Transverse colon (tissue), 4 donors: ENCODE results near the gene TUNAR. TPM values are rescaled to one million over a fixed set of nuclear protein-coding genes. Genes with fewer than 3 reads are reported as not detected.

Source experiments
- DNase-seq: peaks from one replicate; pipeline ENCODE4 v3.0.0-alpha.2; 2019
- H3K27ac ChIP-seq, 4 donors: fragments of 200-600 bp; sonication (generic); 2 replicates each; pipeline ENCODE4 v1.5.1; 2016 to 2018; ENCODE audit warnings: inconsistent platforms in 4 of 4
- H3K27me3 ChIP-seq: fragments of 200-600 bp; sonication (generic); 2 replicates; pipeline ENCODE4 v1.5.1; 2017; ENCODE audit warnings: inconsistent platforms
- H3K36me3 ChIP-seq, 4 donors: fragments of 200-600 bp; sonication (generic); 2 replicates each; pipeline ENCODE4 v1.5.1; 2017 to 2019; ENCODE audit warnings: inconsistent platforms in 4 of 4
- H3K4me1 ChIP-seq, 4 donors: fragments of 200-600 bp; sonication (generic); 2 replicates each; pipeline ENCODE4 v1.5.1; 2017 to 2020; ENCODE audit warnings: inconsistent platforms in 4 of 4
- H3K4me3 ChIP-seq, 4 donors: fragments of 200-600 bp; sonication (generic); 1 replicate in 1 of 4; 2 replicates in 3 of 4; pipeline versions ENCODE4 v1.5.1 to v1.6.1; 2017 to 2019; ENCODE audit warnings: inconsistent platforms in 4 of 4
- H3K9me3 ChIP-seq, 2 donors: fragments of 200-600 bp; sonication (generic); 2 replicates each; pipeline ENCODE4 v1.5.1; 2017 to 2019; ENCODE audit warnings: inconsistent platforms in 2 of 2
- EP300 ChIP-seq: sonication (generic); formaldehyde crosslinking; IDR thresholded peaks from one replicate; pipeline ENCODE4 v1.6.1; 2017; ENCODE audit warnings: antibody characterized with exemption, low read depth
- POLR2A ChIP-seq: fragments of 450-650 bp; IDR thresholded peaks from one replicate; pipeline ENCODE4 v1.6.1; 2016; ENCODE audit warnings: antibody characterized with exemption, mild to moderate bottlenecking, moderate library complexity
- POLR2AphosphoS5 ChIP-seq, 3 donors: sonication (generic); formaldehyde crosslinking; IDR thresholded peaks; one replicate each; pipeline ENCODE4 v1.6.1; 2016; ENCODE audit warnings: antibody characterized with exemption in 3 of 3
- WGBS, 2 donors: methylation state at CpG; one replicate each; pipeline ENCODE4 v1.1.5; 2018; ENCODE audit warnings: low coverage in 1 of 2; 5-methylcytosine and 5-hydroxymethylcytosine counted together
- in situ Hi-C, 4 donors: fragments of 200-750 bp; cut with MboI; loops; one replicate each; pipeline versions ENCODE4 v1.15.0 to v1.15.1; 2017; ENCODE audit warnings: low sequenced_read_pairs in 3 of 4, low pct_ligation_motif_present in 1 of 4, low pct_unique_long_range_greater_than_20kb in 1 of 4
- intact Hi-C: fragments of 100-400 bp; cut with DNase I; formaldehyde crosslinking; loops from one replicate; pipeline ENCODE4 v1.15.1; 2023; ENCODE audit warnings: low total_unique reads
- total RNA-seq, 4 donors: library from RNA; depleted of rRNA; stranded (reverse); fragments of >200 nt; gene quantifications; one replicate each; pipeline ENCODE4 v1.1.0, GENCODE V29; 2016
- TF ChIP-seq, protein P1 (sequence below), 5 experiments: fragments of 200-600 bp in 3 of 5; fragments of 450-650 bp in 2 of 5; sonication (generic) in 3 of 5; IDR thresholded peaks; 1 replicate in 2 of 5; 2 replicates in 3 of 5; pipeline ENCODE4 v1.5.1; 2016 to 2017; ENCODE audit warnings: antibody characterized with exemption in 5 of 5, inconsistent platforms in 3 of 5, mild to moderate bottlenecking in 2 of 5, moderate library complexity in 1 of 5

Gene TUNAR
- total RNA-seq, 4 donors from 2014 or later, result not detected

DNA sequence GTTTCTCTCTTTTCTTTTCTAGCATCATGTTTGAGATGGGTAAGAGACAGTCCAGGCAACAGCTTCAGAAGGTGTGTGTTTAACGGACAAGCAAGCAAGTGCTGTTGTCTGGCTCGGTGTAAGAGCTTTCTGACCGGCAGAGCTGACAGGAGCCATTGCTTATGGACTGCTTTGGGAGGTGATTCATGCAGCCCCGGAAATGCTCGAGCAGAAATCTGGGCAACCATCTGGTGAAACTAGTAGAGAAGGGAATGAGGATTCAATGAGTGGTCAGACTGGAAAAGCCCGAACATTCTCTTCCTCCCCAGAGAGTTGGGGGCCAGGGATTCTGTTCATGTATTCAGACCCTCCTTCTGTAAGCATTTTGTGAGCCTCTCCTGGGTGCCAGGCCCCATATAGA is 24.4 kb downstream of the TUNAR start:
- no peak overlapping the region for H3K4me3 ChIP-seq
- in situ Hi-C loops, result no loop called here
- WGBS, 2 donors, result 55 to 59% methylated on average over 5 to 6 of the region's 6 CpGs
- H3K27ac ChIP-seq, result no peak overlapping the region
- no peaks in the 10 kb centered on the region for H3K27me3 ChIP-seq
- no peak for DNase-seq
- H3K36me3 ChIP-seq, result no peaks in the 10 kb centered on the region
- TF ChIP-seq, protein P1, sequence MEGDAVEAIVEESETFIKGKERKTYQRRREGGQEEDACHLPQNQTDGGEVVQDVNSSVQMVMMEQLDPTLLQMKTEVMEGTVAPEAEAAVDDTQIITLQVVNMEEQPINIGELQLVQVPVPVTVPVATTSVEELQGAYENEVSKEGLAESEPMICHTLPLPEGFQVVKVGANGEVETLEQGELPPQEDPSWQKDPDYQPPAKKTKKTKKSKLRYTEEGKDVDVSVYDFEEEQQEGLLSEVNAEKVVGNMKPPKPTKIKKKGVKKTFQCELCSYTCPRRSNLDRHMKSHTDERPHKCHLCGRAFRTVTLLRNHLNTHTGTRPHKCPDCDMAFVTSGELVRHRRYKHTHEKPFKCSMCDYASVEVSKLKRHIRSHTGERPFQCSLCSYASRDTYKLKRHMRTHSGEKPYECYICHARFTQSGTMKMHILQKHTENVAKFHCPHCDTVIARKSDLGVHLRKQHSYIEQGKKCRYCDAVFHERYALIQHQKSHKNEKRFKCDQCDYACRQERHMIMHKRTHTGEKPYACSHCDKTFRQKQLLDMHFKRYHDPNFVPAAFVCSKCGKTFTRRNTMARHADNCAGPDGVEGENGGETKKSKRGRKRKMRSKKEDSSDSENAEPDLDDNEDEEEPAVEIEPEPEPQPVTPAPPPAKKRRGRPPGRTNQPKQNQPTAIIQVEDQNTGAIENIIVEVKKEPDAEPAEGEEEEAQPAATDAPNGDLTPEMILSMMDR (IDR thresholded peaks at IDR 0.05), result no peak
- TF ChIP-seq POLR2A (no peak), POLR2AphosphoS5 (IDR thresholded peaks at IDR 0.05) (no peak), EP300 (no peak)
- intact Hi-C loops, result no loop called here
- H3K9me3 ChIP-seq, result no peaks in the 10 kb centered on the region
- H3K4me1 ChIP-seq, result no peaks in the 10 kb centered on the region

DNA sequence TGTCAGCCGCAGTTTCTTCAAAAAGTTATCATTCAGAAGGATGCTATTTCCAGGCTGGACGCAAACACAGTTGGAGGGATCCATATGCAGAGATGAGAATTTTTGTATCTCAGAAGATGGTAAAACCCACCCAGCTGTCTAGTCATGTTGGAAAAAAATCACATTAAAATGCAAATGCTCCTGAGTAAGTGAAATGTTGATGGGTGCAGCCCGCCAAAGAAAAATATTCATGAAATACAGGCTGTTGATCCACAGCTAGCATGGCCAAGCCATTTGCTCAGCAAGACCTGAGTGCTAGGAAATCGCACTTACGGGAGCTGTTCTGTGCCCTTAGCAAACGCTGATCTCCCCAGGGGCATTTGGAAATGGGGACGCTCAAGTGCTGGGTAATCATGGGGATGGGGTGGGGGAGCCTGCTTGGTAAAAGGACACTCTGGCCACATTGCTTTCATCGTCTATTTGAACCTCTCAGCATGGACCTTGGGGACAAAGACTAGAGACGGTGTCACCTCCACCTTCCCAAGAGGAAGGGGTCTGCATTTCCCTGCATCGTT is 25.7 kb downstream of the TUNAR start:
- Histone ChIP-seq H3K27me3 (no peaks in the 10 kb centered on the region), H3K27ac (no peak overlapping the region), H3K9me3 (no peaks in the 10 kb centered on the region), H3K4me1 (no peaks in the 10 kb centered on the region), H3K4me3 (no peak overlapping the region), H3K36me3 (no peaks in the 10 kb centered on the region)
- TF ChIP-seq, protein P1 (IDR thresholded peaks at IDR 0.05), result no peak
- no peak for TF ChIP-seq POLR2A
- TF ChIP-seq POLR2AphosphoS5 (IDR thresholded peaks at IDR 0.05), result no peak
- TF ChIP-seq EP300, result no peak
- no peak for DNase-seq
- WGBS, 2 donors, result 80 to 83% methylated on average over 3 to 10 of the region's 10 CpGs
- intact Hi-C loops, result no loop called here
- in situ Hi-C loops, result no loop called here

DNA sequence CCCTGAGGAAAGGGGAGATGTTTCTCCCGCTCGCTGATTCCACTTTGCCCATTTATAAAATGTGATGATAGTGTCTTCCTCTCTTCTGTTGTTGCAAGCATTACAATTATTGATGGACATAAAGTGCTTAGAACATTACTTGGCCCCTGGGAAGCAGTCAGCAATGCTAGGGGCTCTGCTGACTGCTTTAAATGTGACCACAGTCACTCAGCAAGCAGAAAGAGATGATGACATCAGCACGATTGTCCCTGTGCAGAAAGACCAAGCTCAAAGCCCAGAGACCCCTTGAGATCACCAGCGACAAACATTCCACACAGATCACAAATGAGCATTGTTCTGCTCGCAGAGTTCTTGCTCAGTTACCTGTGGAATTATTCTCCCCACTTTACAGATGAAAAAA is 26.5 kb downstream of the TUNAR start:
- H3K9me3 ChIP-seq, result no peaks in the 10 kb centered on the region
- in situ Hi-C loops, result no loop called here
- no peak overlapping the region for H3K27ac ChIP-seq
- H3K27me3 ChIP-seq, result no peaks in the 10 kb centered on the region
- no peaks in the 10 kb centered on the region for H3K36me3 ChIP-seq
- no peak for DNase-seq
- intact Hi-C loops, result no loop called here
- TF ChIP-seq, protein P1 (IDR thresholded peaks at IDR 0.05), result no peak
- TF ChIP-seq POLR2A, result no peak
- no peak for TF ChIP-seq EP300
- TF ChIP-seq POLR2AphosphoS5 (IDR thresholded peaks at IDR 0.05), result no peak
- H3K4me1 ChIP-seq, result no peaks in the 10 kb centered on the region
- 80 to 83% methylated on average over 1 to 5 of the region's 5 CpGs for WGBS, 2 donors
- H3K4me3 ChIP-seq, result no peak overlapping the region

DNA sequence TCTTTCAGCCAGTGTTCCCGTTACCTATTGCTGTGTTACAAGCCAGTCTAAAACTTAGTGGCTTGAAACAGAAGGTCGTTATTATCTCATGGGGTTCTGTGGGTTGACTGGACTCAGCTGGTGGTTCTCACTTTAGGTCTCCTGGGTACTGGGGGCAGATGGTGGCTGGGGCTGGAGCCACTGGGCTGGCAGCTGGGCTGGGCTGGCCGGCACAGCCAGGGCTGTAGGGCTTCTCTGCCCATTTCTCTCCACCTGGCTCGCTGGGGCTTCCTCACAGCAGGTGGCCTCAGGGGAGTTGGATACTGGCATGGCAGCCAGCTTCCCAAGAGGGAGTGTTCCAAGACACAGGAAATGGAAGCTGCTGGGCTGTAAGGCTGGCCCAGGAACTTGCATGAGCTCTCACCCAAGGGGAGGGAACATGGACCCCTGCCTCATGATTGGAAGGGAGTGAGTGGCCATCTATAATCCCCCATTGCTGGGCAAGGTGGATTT is 27.0 kb downstream of the TUNAR start:
- H3K4me1 ChIP-seq, result no peaks in the 10 kb centered on the region
- H3K27ac ChIP-seq, result no peak overlapping the region
- in situ Hi-C loops, result no loop called here
- no peaks in the 10 kb centered on the region for H3K36me3 ChIP-seq
- no peak for DNase-seq
- H3K27me3 ChIP-seq, result no peaks in the 10 kb centered on the region
- TF ChIP-seq EP300, result no peak
- TF ChIP-seq, protein P1 (IDR thresholded peaks at IDR 0.05), result no peak
- no peak for TF ChIP-seq POLR2AphosphoS5 (IDR thresholded peaks at IDR 0.05)
- no peak for TF ChIP-seq POLR2A
- intact Hi-C loops, result no loop called here
- 57 to 61% methylated on average over 2 to 4 of the region's 4 CpGs for WGBS, 2 donors
- H3K9me3 ChIP-seq, result no peaks in the 10 kb centered on the region
- H3K4me3 ChIP-seq, result no peak overlapping the region
